ENCODE results near the gene DNAH2. TPM values are rescaled to one million over a fixed set of nuclear protein-coding genes. Genes with fewer than 3 reads are reported as not detected.

DNAH2 gene
- total and polyA plus RNA-seq, 2 donors (not counting 3 experiments of a cell fraction or from before 2014, with no cell fraction given): 0.10 to 0.11 TPM

GRCh38 chr17:7685533-7686221 is 31.9 kb upstream of the DNAH2 start:
- TF ChIP-seq MAX (IDR thresholded peaks at IDR 0.05; ENCODE audit: insufficient read depth, insufficient read length) (no peak), POLR2AphosphoS5 (IDR thresholded peaks at IDR 0.05; ENCODE audit: insufficient read depth, low read depth, low read length) (peak; percentile 72), POLR2A (IDR thresholded peaks at IDR 0.05; ENCODE audit: low read depth, low read length) (peak; percentile 83)
- peaks cover 0 to 2% of the 10 kb centered on the region in 2 experiments for H3K36me3 ChIP-seq (ENCODE audit: control insufficient read depth in 2 of 2, extremely low read depth in 1 of 2, insufficient read depth in 2 of 2, low read length in 2 of 2)
- H2AFZ ChIP-seq (ENCODE audit: low read depth, low read length): peak overlapping the region; percentile 67
- dilution Hi-C loops (cut with MboI; ENCODE audit: extremely low pct_ligation_motif_present, low sequenced_read_pairs): no loop called here
- FAIRE-seq (no peak), DNase-seq (ENCODE audit: low read depth, low spot score) (peak; percentile 92)
- H3K4me2 ChIP-seq (ENCODE audit: insufficient read depth, low read length): peak overlapping the region; percentile 98
- H3K27ac ChIP-seq (ENCODE audit: insufficient read depth, low read depth, low read length): peak overlapping the region; percentile 93
- H4K20me1 ChIP-seq (replicated peaks; ENCODE audit: control insufficient read depth, extremely low read depth, insufficient read depth, low read length): no peaks in the 10 kb centered on the region
- H3K9me3 ChIP-seq (replicated peaks; ENCODE audit: control insufficient read depth, insufficient read depth, low read length): no peaks in the 10 kb centered on the region
- peaks cover 26% of the 10 kb centered on the region for H3K4me1 ChIP-seq (ENCODE audit: control insufficient read depth, extremely low read depth, insufficient read depth, low read length)
- BruUV-seq (replicated peaks): no TSS peak
- no peaks in the 10 kb centered on the region for H3K9me1 ChIP-seq (replicated peaks; ENCODE audit: control insufficient read depth, extremely low read depth, insufficient read depth, low read length)
- peaks cover 52% of the 10 kb centered on the region for H3K79me2 ChIP-seq (ENCODE audit: control insufficient read depth, insufficient read depth, low read length)
- no peaks in the 10 kb centered on the region for H3K27me3 ChIP-seq (ENCODE audit: control insufficient read depth in 2 of 2, insufficient read depth in 2 of 2, low read length in 2 of 2)
- H3K4me3 ChIP-seq (replicated peaks in 1 of 3; ENCODE audit: insufficient read depth in 1 of 3, low read depth in 1 of 3, low read length in 3 of 3): peak overlapping the region; percentile 56 to 96 (median 79)
- ChIA-PET POLR2A (interaction anchor here (0.6 to 2.4 kb wide), 5 partner anchors 27 to 112 kb away, joined by 3 to 9 read pairs (median 3); partner anchors contain the start of genes FXR2, MPDU1 and SAT2), CTCF (interaction anchor here (1.0 to 4.4 kb wide), 9 partner anchors 8 to 313 kb away, joined by 3 to 97 read pairs (median 7); partner anchors contain the start of genes DNAH2, FXR2 and SHBG)
- H3K9ac ChIP-seq (replicated peaks; ENCODE audit: extremely low read depth, insufficient read depth, low read length): peak overlapping the region; percentile 99
- intact Hi-C loops (cut with micrococcal nuclease): loop anchor here (2.0 to 10.0 kb wide), 6 partner anchors 157 to 333 kb away; partner anchors contain the start of genes CHD3, FGF11, KCTD11 and POLR2A

GRCh38 chr17:7686222-7687071 is 31.1 kb upstream of the DNAH2 start:
- peak overlapping the region; percentile 56 to 96 (median 79) for H3K4me3 ChIP-seq (replicated peaks in 1 of 3; ENCODE audit: insufficient read depth in 1 of 3, low read depth in 1 of 3, low read length in 3 of 3)
- H3K27ac ChIP-seq (ENCODE audit: insufficient read depth, low read depth, low read length): peak overlapping the region; percentile 93
- ChIA-PET POLR2A (interaction anchor here (0.6 to 2.4 kb wide), 10 partner anchors 27 to 283 kb away, joined by 3 to 9 read pairs (median 4); partner anchors contain the start of genes ATP1B2, CD68, FXR2 and MPDU1), CTCF (interaction anchor here (1.0 to 4.4 kb wide), 21 partner anchors 9 to 331 kb away, joined by 3 to 97 read pairs (median 5); partner anchors contain the start of genes ATP1B2, DNAH2, EFNB3 and FXR2)
- H4K20me1 ChIP-seq (replicated peaks; ENCODE audit: control insufficient read depth, extremely low read depth, insufficient read depth, low read length): no peaks in the 10 kb centered on the region
- peak overlapping the region; percentile 98 for H3K4me2 ChIP-seq (ENCODE audit: insufficient read depth, low read length)
- peaks cover 26% of the 10 kb centered on the region for H3K4me1 ChIP-seq (ENCODE audit: control insufficient read depth, extremely low read depth, insufficient read depth, low read length)
- H3K27me3 ChIP-seq (ENCODE audit: control insufficient read depth in 2 of 2, insufficient read depth in 2 of 2, low read length in 2 of 2): no peaks in the 10 kb centered on the region
- H3K79me2 ChIP-seq (ENCODE audit: control insufficient read depth, insufficient read depth, low read length): peaks cover 50% of the 10 kb centered on the region
- peak overlapping the region; percentile 99 for H3K9ac ChIP-seq (replicated peaks; ENCODE audit: extremely low read depth, insufficient read depth, low read length)
- BruUV-seq (replicated peaks): TSS peak; percentile 87
- peaks cover 0 to 2% of the 10 kb centered on the region in 2 experiments for H3K36me3 ChIP-seq (ENCODE audit: control insufficient read depth in 2 of 2, extremely low read depth in 1 of 2, insufficient read depth in 2 of 2, low read length in 2 of 2)
- H3K9me3 ChIP-seq (replicated peaks; ENCODE audit: control insufficient read depth, insufficient read depth, low read length): no peaks in the 10 kb centered on the region
- TF ChIP-seq JUN (IDR thresholded peaks at IDR 0.05; ENCODE audit: borderline replicate concordance, insufficient read depth, insufficient read length, low read depth) (no peak), POLR2A (IDR thresholded peaks at IDR 0.05; ENCODE audit: low read depth, low read length) (peak; percentile 89), POLR2AphosphoS5 (IDR thresholded peaks at IDR 0.05; ENCODE audit: insufficient read depth, low read depth, low read length) (peak; percentile 83), MYC (IDR thresholded peaks at IDR 0.05; ENCODE audit: low read depth, low read length) (no peak), EZH2 (IDR thresholded peaks at IDR 0.05; ENCODE audit: borderline replicate concordance, low read depth, low read length, severe bottlenecking) (no peak)
- FAIRE-seq (peak; percentile 95), DNase-seq (ENCODE audit: low read depth, low spot score) (peak; percentile 92)
- no peaks in the 10 kb centered on the region for H3K9me1 ChIP-seq (replicated peaks; ENCODE audit: control insufficient read depth, extremely low read depth, insufficient read depth, low read length)
- intact Hi-C loops (cut with micrococcal nuclease): loop anchor here (2.0 to 10.0 kb wide), 6 partner anchors 156 to 334 kb away; partner anchors contain the start of genes CHD3, FGF11, KCTD11 and POLR2A
- peak overlapping the region; percentile 13 for H2AFZ ChIP-seq (ENCODE audit: low read depth, low read length)
- dilution Hi-C loops (cut with MboI; ENCODE audit: extremely low pct_ligation_motif_present, low sequenced_read_pairs): no loop called here
